ENCODE data around the gene EPG5. TPM values are rescaled to one million over a fixed set of nuclear protein-coding genes. Genes with fewer than 3 reads are reported as not detected.
"Not testable (repeated sequence)": the region's sequence is repeated elsewhere in the genome, so short reads cannot be mapped to it uniquely, and the experiment has no call there.

EPG5 gene
- total RNA-seq, 1 experiment from 2014 or later: 66.7 TPM

DNA sequence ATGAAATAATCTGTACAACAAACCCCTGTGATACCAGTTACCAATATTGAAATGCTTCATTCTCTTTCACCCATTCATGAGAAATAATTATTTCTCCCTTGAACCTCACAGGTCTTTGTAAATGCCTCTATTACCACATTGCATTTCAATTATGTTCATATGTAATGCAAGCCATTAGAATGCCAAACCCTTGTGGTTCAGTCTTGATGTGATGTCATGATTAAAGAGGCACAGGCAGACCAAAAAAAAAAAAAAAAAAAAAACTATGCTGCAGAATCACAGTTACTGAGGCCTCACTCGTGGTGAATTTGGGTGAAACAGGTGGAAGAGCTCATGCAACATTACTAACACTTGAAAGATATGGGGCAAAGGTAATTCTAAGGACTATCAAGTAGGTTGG, 9.4 kb upstream of the EPG5 start:
- no peak for DNase-seq (ENCODE audit: low read depth)

DNA sequence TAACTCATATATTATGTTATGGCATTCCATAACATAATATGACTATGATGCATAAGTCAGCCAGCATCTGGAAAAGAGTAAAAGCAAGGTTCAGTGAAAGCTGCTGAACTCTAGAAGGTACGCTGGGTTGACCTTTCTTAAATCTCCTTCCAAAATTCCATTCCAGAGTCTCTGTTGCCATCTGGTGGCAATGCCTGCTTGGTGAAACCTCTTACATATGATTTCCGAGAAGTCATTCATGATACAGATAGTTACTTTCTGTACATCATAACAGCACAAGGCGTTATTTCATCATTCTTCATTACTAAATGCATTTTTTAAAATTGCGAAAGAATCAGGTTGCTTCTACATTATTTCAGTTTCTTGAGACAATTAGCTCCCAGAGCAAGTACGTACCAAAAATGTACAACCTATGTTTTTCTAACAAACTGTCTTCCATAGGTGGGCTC, 7.0 kb upstream of the EPG5 start:
- peak; percentile 79 for DNase-seq (ENCODE audit: low read depth)

DNA sequence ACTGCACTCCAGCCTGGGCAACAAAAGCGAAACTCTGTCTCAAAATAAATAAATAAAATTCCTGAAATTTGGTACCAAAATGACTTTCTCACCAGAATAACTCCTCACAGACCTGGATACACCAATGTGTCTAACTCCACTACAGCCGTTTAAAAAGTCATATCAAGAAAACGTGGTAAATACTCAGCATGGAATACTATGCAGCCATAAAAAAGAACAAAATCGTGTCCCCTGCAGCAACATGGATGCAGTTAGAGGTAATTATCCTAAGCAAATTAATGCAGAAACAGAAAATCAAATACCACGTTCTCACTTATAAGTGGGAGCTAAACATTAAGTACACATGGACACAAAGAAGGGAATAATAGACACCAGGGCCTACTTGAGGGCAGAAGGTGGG, 2.2 kb downstream of the EPG5 start:
- DNase-seq (ENCODE audit: low read depth): not testable (repeated sequence)

DNA sequence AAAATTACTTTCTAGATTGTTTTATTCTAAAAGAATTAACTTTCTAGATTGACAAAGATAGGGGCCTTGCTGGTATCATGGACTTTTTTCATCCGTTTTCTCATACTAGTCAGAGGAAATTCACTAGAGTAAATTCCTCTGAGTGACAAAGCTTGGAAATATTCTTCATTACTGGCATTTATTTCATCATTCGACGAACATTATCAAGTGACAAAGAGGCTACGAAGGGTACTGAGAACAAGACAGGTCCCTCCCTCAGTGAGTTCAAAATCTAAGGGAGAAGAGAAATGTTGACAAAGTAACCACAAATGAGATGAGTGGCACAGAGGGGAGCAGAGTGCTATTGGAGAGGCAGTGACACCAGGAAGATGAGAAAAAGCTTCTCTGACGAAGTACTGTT, 4.3 kb downstream of the EPG5 start:
- DNase-seq (ENCODE audit: low read depth): peak; percentile 90

DNA sequence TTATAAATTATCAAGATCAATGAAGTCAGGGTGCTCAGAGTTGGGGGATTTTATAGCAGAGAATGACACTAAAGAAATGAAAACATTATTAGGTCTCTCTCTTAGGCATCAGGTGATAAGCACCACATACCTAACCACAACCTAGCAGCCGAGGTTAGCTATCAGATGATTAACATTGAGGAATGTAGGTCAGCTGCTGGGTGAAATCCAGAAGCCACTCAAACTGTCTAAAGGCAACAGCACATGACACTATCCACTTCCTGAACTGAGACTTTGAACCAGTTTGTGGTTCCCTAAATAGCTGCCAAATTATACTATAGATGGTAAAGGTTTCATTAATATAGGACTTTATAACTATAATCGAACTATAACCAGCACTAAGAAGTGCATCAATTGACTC, 4.7 kb downstream of the EPG5 start:
- DNase-seq (ENCODE audit: low read depth): peak; percentile 95

DNA sequence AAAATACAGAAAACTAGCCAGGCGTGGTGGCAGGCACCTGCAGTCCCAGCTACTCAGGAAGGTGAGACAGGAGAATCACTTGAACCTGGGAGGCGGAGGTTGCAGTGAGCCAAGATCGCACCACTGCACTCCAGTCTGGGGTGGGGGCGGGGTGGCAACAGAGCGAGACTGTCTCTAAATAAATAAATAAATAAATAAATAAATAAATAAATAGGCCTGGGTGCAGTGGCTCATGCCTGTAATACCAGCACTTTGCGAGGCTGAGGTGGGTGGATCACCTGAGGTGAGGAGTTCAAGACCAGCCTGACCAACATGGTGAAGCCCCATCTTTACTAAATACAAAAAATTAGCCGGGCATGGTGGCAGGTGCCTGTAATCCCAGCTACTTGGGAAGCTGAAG, 7.6 kb downstream of the EPG5 start:
- DNase-seq (ENCODE audit: low read depth): not testable (repeated sequence)

DNA sequence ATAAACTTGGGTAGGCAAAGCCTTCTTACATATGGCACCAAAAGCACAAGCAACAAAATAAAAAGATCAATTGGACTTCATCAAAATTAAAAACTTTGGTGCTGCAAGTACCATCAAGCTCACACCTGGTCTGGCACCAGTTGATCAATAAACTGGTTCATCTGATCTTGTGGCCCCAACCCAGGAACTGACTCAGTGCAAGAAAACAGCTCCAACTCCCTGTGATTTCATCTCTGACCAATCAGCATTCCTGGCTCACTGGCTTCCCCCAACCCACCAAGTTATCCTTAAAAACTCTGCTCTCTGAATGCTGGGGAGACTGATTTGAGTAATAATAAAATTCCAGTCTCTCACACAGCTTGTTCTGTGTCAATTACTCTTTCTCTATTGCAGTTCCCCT, 8.4 kb downstream of the EPG5 start:
- peak; percentile 28 for DNase-seq (ENCODE audit: low read depth)

DNA sequence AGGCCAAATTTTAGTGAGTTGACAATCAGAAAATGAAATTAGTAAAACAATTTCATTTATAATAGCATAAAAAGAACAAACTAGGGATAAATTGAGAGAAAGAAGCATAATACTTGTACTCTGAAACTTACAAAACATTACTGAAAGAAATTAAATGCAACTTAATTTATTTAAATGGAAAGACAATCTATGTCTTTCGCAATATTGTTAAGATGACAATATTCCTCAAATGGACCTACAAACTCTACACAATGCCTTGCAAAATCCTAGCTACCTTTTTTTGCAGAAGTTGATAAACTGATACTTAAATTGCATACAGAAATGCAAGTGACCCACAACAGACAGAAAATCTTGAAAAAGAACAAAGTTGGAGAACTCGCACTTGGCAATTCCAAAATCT, 9.1 kb downstream of the EPG5 start:
- no peak for DNase-seq (ENCODE audit: low read depth)

DNA sequence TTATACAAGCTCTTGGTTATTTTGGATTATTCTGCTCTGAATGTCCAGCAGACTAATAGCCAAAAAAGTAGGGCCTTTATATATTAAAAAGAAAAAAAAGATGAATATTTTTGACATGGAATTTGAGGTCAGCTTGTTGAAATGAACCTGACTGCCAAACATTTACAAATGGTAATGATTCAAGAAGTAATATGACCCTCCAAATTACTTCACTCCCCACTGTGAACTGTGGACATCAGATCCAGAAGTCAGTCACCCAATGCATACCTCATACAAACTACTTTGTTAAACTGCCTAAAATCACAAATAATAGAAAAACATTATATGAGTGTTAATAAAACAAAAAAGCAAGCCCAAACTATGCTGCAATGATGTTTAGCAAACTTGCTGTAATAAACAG, 10.0 kb downstream of the EPG5 start:
- DNase-seq (ENCODE audit: low read depth): peak; percentile 75

DNA sequence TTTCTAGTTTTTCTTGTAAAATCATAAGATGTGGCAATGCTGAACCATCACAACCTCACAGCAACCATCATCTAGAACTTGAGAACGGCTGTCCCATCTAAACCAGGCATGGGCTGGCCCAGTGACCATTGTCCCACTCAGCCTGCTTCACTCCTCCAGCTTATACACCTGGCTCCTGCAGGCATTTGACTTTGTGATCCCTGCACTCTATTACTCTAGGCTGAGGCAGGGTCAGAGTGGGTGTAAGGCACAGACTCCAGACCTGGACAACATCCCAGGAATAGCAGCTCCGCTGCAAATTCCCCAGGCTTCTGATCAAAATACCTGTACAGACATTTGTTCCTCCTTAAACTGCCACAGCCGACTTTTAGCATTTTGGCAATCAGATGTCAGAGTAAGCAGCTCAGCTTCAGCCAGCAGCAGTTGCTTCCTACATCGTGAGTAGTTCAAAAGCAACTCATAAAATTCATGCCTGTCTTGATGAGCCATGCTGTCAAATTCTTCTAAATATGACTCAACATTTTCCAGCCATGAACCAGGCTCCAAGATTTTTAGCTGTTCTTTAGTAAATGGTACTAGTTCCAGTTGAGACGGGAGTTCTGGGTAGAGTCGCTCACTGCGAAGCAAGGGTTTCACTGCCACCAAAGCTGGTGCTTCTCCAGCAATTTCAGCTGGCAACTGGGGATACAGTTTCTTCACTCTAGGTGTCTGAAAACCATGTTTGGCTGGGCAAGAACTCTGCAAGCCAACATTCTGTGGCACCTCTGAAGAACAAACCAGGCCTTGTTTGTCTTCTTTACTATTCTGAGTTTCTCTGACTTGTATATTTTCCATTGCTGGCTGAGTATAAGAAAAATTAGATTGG, 12.8 kb downstream of the EPG5 start:
- DNase-seq (ENCODE audit: low read depth): peak; percentile 93

DNA sequence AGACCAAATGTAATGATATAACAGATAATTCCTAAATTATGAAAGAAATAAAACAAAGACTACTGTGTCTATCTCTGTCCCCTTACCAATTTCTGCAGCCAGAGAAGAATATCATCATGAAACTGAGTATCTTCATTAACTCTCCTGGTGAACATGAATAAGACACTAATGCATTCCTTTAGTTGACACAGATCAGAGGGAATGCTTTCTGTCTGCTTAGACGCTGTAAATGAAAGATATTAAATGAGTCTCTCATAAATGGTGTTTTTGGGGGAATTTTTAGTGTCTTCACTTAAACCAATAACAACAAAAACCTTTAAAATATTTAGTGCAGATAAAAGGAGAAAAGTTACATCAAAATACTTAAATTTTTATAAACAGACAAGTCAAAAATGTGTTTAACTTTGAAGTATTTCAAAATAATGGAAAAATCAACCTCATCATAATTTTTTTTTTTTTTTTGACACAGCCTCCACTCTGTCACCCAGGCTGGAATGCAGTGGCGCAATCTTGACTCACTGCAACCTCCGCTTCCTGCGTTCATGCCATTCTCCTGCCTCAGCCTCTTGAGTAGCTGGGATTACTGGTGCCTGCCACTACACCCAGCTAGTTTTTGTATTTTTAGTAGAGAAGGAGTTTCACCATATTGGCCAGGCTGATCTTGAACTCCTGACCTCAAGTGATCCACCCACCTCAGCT, 16.0 kb downstream of the EPG5 start:
- peak; percentile 91 for DNase-seq (ENCODE audit: low read depth)

DNA sequence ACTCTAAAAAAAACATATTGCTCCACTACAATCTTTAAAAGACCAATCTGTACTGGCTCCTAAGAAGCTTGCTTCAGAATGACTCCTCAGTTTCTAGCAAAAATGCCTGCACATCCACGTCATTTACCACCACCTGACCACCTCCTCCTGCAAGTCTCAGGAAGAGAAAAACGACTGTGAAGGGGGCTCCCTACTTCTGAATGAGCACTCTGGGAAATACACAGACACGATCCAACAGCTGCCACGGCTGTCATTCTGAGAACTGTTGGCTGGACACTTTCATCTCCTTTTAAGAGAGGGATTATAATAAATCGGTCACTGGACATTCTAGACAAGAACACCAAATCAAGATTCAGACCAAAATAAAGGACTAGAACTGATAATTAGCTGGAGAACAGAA, 21.5 kb downstream of the EPG5 start:
- DNase-seq (ENCODE audit: low read depth): peak; percentile 82

DNA sequence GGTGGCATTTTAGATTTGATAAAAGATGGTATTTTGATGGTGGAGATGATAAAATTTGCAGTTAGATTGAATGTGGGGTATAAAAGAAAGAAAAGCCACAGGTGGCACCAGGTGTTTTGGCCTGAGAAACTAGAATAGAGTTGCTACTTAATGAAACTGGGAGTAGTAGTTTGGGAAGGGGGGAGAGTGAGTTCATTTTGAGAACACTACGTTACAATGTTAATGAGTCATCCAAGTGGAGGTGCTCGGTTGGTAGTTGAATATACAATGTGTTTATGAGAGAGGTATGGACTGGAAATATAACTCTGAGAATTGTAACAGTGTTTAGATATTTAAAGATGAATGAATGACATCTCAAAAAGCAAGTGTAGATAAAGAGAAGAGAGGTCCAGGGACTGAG, 26.4 kb downstream of the EPG5 start:
- no peak for DNase-seq (ENCODE audit: low read depth)

DNA sequence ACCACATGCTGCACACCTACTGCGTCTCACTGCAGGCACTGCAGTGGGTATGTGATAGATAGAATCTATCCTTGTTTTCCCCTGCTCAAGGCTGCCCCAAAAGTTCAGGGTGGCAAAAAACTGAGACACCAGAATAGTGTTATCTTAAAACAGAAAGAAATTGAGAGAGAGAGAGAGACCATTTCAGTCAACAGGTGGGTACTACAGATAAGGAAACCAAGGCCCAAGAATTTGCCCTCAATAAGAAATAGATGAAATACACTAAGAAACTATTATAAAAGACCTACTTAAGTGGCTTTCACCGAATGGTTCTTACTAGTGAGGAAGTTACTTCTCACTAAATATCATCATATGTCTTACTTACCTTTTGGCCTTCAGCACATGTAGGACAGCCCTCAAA, 27.9 kb downstream of the EPG5 start:
- DNase-seq (ENCODE audit: low read depth): no peak

DNA sequence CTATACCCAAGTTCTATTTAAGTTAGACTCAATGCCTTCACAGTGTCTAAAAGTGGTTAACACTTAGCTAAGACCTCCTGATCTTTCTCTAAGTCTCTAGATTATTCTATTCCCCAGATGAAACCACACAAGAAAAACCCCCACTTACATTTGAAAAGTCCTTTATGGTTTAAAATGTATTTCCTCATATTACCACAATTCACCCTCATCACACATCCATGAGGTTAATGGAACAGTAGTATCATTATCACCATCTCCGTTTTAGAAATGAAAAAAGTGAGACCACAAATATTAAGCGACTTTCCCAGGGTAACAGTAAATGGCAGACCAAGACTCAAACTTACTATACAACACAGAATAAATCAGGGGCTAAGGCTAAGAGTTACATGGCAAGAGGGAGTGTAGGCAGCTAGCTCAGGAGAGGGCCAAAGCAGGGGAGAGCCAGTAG, 28.6 kb downstream of the EPG5 start:
- DNase-seq (ENCODE audit: low read depth): no peak

DNA sequence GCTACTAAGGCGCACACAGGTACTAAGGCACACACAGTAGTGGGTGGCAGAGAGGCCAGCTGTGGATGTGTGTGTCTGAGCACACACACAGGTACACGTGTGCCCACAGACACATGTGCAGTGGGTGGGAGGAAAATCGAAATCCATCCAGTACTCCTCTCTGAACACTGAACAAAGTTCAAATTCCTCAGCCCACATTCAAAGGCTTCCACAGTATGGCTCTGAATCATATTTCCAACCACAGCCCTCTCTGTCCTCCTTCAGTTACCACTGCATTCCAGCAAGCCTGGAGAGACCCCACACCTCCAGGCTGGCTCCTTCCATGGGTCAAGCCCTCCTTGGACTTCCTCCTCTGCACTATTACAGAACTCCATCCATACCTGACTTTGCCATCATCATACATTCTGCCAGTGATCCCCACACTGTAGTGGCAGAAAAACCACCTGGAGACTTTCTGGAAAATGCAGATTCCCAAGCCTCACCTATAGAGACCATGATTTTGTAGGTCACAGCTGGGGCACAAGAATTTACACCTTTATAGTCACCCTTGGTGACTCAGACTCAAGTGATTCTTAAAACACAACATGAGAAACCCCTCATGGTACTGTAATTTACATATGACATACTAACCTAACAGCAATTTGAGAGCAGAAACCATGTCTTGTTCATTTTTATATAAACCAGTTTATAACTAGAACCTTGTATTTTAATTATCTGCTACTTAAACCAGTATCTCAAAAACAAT, 31.4 kb downstream of the EPG5 start:
- peak; percentile 69 for DNase-seq (ENCODE audit: low read depth)

DNA sequence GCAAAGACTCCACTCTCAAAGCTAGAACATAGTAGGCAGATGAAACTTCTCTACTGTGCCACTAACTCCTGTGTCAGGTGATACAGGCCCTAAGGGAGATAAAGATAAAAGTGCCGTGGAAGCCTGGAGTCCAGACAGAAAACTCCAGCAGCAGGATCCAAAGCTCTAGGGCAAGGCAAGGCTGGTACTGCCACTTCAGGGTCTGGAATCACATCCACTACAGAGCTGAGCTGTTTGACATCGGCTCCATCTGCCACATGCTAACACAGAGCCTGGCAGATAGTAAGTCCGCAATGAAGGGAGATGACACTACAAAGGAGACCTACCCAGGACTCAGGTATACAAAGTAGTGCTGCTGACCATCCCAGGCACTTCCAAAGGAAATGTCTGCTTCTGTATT, 34.4 kb downstream of the EPG5 start:
- DNase-seq (ENCODE audit: low read depth): no peak

DNA sequence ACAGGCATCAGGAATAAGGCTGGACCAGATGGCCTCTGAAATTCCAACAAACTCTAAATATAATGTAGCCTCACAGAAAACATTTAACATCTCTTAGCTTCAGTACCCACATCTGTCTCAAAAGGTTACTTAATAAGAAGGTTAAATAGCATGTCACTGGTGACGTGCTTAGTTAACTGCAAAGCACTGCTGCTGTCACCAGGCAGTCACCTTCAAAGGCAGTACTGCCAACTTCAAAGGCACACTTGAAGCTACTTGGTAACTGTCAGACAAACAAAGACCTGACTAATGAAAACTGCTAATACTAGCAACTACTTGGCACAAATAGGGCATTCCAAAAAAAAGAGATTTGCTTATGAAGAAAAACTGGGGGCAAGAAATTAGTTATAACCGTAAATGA, 36.2 kb downstream of the EPG5 start:
- DNase-seq (ENCODE audit: low read depth): no peak

DNA sequence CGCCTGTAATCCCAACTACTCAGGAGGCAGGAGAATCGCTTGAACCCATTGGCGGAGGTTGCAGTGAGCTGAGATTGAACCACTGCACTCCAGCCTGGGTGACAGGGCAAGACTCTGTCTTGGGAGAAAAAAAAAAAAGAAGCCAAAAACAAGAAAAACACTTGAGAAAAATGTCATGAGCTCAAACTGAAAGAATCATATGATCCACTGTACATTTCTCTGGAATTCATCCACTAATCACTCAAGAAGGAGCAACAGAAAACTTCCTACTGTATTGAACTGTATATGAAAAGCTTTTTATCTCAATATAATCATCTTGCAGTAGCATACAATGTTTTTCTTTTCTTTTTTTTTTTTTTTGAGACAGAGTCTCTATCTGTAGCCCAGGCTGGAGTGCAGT, 40.4 kb downstream of the EPG5 start:
- DNase-seq (ENCODE audit: low read depth): no peak

DNA sequence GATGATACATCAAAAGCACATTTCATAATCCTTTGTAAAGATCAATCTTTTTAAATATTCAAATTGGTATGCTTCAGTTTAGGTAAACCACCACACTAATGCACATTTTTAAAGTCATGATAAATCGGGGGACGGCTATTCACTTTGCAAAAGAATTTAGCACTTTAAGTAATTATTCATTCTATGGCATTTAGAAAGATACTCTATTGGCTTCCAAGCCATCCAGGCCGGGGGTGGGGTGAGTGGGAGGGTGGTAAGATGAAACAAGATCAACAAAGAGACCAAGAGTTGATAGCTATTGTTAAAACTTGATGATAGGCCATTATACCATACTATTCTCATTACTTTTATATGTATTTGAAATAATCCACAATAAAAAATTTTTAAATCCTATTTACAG, 41.0 kb downstream of the EPG5 start:
- DNase-seq (ENCODE audit: low read depth): no peak

DNA sequence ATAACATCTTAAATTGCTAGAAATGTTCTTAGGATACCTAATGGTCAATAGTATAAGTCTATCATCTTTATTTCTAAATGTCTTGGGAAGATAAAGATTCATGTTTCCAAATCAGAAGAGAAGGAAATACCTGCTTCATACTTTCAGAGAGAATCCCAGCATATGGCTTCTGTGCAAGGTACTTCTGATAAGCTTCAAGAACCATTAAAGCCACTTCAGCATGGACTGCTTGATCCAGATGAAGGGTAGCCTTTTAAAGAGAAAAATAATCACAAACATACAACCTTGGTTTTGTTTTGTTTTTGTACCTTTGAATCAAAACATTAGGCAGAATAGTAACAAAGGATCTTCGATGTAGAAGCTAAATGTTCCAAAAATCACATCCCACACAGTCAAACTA, 44.0 kb downstream of the EPG5 start:
- no peak for DNase-seq (ENCODE audit: low read depth)

DNA sequence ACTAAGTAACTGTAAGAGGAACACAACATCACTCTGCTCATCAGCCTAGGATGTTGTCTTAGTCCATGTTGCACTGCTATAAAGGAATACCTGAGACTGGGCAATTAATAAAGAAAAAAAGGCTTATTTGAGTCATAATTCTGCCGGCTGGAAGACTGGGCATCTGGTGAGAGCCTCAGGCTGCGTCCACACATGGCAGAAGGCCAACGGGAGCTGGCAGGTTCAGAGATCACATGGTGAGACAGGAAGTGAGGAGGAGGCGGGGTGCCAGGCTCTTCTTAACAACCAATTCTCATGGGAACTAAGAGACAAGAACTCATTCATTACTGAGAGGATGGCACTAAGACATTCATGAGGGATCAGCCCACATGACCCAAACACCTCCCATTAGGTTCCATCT, 46.8 kb downstream of the EPG5 start:
- DNase-seq (ENCODE audit: low read depth): peak; percentile 87

Measured in LHCN-M2 (cell line).